ENCODE data around the gene PDE5A.

DNA sequence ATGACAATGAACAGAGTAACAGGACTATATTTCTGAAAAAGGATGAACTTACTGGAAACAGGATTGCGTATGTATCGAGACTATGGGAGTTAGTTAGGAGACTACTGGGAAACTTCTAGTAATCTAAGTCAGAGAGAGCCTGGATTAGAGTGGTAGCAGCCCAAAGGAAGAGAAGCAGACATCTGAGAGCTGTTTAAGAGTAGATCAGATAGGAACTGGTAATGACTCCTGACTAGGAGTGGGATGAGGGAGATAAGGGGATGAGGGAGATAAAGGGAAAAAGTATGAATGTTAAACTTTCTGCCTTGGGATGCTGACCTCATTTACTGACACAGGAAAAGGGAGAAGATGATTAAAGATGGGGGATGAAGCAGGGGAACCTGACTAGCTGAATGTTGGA, 116.2 kb downstream of the PDE5A start:
- TF ChIP-seq, protein P1, sequence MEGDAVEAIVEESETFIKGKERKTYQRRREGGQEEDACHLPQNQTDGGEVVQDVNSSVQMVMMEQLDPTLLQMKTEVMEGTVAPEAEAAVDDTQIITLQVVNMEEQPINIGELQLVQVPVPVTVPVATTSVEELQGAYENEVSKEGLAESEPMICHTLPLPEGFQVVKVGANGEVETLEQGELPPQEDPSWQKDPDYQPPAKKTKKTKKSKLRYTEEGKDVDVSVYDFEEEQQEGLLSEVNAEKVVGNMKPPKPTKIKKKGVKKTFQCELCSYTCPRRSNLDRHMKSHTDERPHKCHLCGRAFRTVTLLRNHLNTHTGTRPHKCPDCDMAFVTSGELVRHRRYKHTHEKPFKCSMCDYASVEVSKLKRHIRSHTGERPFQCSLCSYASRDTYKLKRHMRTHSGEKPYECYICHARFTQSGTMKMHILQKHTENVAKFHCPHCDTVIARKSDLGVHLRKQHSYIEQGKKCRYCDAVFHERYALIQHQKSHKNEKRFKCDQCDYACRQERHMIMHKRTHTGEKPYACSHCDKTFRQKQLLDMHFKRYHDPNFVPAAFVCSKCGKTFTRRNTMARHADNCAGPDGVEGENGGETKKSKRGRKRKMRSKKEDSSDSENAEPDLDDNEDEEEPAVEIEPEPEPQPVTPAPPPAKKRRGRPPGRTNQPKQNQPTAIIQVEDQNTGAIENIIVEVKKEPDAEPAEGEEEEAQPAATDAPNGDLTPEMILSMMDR (IDR thresholded peaks at IDR 0.05), result no peak
- TF ChIP-seq POLR2AphosphoS5 (IDR thresholded peaks at IDR 0.05; ENCODE audit: low read depth, low read length) (no peak), NFIC (IDR thresholded peaks at IDR 0.05; ENCODE audit: borderline replicate concordance) (no peak), EP300 (IDR thresholded peaks at IDR 0.05; ENCODE audit: borderline replicate concordance in 1 of 2, low read depth in 1 of 2, low read length in 1 of 2) (no peak), SMC3 (IDR thresholded peaks at IDR 0.05; ENCODE audit: low read depth, low read length) (no peak), RFX5 (IDR thresholded peaks at IDR 0.05; ENCODE audit: low read length) (no peak)
- TF ChIP-seq, protein P2, sequence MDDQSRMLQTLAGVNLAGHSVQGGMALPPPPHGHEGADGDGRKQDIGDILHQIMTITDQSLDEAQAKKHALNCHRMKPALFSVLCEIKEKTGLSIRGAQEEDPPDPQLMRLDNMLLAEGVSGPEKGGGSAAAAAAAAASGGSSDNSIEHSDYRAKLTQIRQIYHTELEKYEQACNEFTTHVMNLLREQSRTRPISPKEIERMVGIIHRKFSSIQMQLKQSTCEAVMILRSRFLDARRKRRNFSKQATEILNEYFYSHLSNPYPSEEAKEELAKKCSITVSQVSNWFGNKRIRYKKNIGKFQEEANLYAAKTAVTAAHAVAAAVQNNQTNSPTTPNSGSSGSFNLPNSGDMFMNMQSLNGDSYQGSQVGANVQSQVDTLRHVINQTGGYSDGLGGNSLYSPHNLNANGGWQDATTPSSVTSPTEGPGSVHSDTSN (IDR thresholded peaks at IDR 0.05), result no peak

Data from SK-N-SH (cell line).